DND-41 (cell line): ENCODE results near the gene GABARAP.

Source experiments
- ATAC-seq: fragments of 200-7000 bp; cut with Tn5 transposase; 3 replicates; pipeline ENCODE4 v1.9.1; 2021; ENCODE audit warnings: low read depth; ENCODE audit not compliant: insufficient read depth
- DNase-seq: peaks from one replicate; pipeline ENCODE4 v3.0.0-alpha.2; 2020
- H2AFZ ChIP-seq: 2 replicates; pipeline ENCODE4 v1.6.0; 2012; ENCODE audit warnings: low read depth, low read length
- H3K27ac ChIP-seq: 2 replicates; pipeline ENCODE4 v1.5.1; 2012; ENCODE audit warnings: low read length, inconsistent platforms
- H3K27me3 ChIP-seq: fragments of 200-600 bp; sonication (generic); 2 replicates; pipeline ENCODE4 v1.6.0; 2012; ENCODE audit warnings: low read length, mild to moderate bottlenecking, inconsistent platforms; ENCODE audit not compliant: insufficient read depth, poor library complexity
- H3K36me3 ChIP-seq: 2 replicates; pipeline ENCODE4 v1.5.1; 2012; ENCODE audit warnings: low read length, inconsistent platforms; ENCODE audit not compliant: insufficient read depth
- H3K4me1 ChIP-seq: 2 replicates; pipeline ENCODE4 v1.5.1; 2012; ENCODE audit warnings: mild to moderate bottlenecking, low read length; ENCODE audit not compliant: insufficient read depth
- H3K4me2 ChIP-seq: 2 replicates; pipeline ENCODE4 v1.6.0; 2012; ENCODE audit warnings: mild to moderate bottlenecking, moderate library complexity, low read length, inconsistent platforms; ENCODE audit not compliant: insufficient read depth
- H3K4me3 ChIP-seq, 2 experiments: fragments of 200-600 bp in 1 of 2; shearing (Covaris generic) in 1 of 2; 2 replicates each; pipeline ENCODE4 v1.5.1; 2012 to 2016; ENCODE audit warnings: inconsistent platforms in 2 of 2, low read length in 2 of 2, mild to moderate bottlenecking in 2 of 2, low read depth in 1 of 2, moderate library complexity in 1 of 2
- H3K79me2 ChIP-seq: 2 replicates; pipeline ENCODE4 v1.6.0; 2012; ENCODE audit warnings: low read length, inconsistent platforms; ENCODE audit not compliant: insufficient read depth
- H3K9ac ChIP-seq: 2 replicates; pipeline ENCODE4 v1.6.0; 2012; ENCODE audit warnings: low read depth, mild to moderate bottlenecking, inconsistent platforms, low read length, moderate library complexity
- H3K9me3 ChIP-seq: 2 replicates; pipeline ENCODE4 v1.5.1; 2012; ENCODE audit warnings: low read length, moderate library complexity, mild to moderate bottlenecking, inconsistent platforms; ENCODE audit not compliant: insufficient read depth, severe bottlenecking
- H4K20me1 ChIP-seq: 2 replicates; pipeline ENCODE4 v1.6.0; 2012; ENCODE audit warnings: low read length; ENCODE audit not compliant: insufficient read depth
- CTCF ChIP-seq: IDR thresholded peaks from 2 replicates; pipeline ENCODE4 v1.5.1; 2012; ENCODE audit warnings: borderline replicate concordance, low read length, moderate library complexity, mild to moderate bottlenecking; ENCODE audit not compliant: poor library complexity, severe bottlenecking; ENCODE audit errors: extremely low read depth
- EZH2 ChIP-seq: IDR thresholded peaks from 3 replicates; pipeline ENCODE4 v1.6.1; 2012; ENCODE audit warnings: borderline replicate concordance, low read depth, mild to moderate bottlenecking, moderate library complexity, low read length, inconsistent platforms; ENCODE audit not compliant: severe bottlenecking

Gene GABARAP

GRCh38 chr17:7222093-7222971, 19.9 kb downstream of the GABARAP start:
- Histone ChIP-seq H3K4me1 (peaks cover 47% of the 10 kb centered on the region), H3K79me2 (peaks cover 26% of the 10 kb centered on the region), H2AFZ (no peak overlapping the region), H3K27ac (0 out of 2 replicates have a peak overlapping the region, but pooled peaks have one; percentile 5), H3K9ac (no peak overlapping the region), H3K36me3 (peaks cover 66% of the 10 kb centered on the region), H3K4me3 (no peak overlapping the region), H4K20me1 (peaks cover 36% of the 10 kb centered on the region), H3K27me3 (no peaks in the 10 kb centered on the region), H3K9me3 (no peaks in the 10 kb centered on the region), H3K4me2 (peak overlapping the region; percentile 88; the same call in 1 of the 2 replicates)
- no peak for DNase-seq
- ATAC-seq = no peak
- TF ChIP-seq CTCF (no peak), EZH2 (no peak)

GRCh38 chr17:7221278-7222092, 20.8 kb downstream of the GABARAP start:
- no peak for DNase-seq

GRCh38 chr17:7220593-7221277, 21.5 kb downstream of the GABARAP start:
- TF ChIP-seq CTCF (peak; percentile 73), EZH2 (no peak)
- Histone ChIP-seq H3K27me3 (no peaks in the 10 kb centered on the region), H3K36me3 (peaks cover 50% of the 10 kb centered on the region), H3K9ac (peak overlapping the region; percentile 89), H3K4me2 (peak overlapping the region; percentile 88), H3K9me3 (no peaks in the 10 kb centered on the region), H3K27ac (peak overlapping the region; percentile 91), H3K4me3 (peak overlapping the region; percentile 67 to 85), H3K4me1 (peaks cover 61% of the 10 kb centered on the region), H3K79me2 (peaks cover 39% of the 10 kb centered on the region), H2AFZ (peak overlapping the region; percentile 62; the same call in 1 of the 2 replicates), H4K20me1 (peaks cover 35% of the 10 kb centered on the region)
- DNase-seq = peak; percentile 63
- peak; percentile 55 for ATAC-seq

More at GRCh38 chr17:7221278-7222092, 20.8 kb downstream of the GABARAP start:
- Histone ChIP-seq H3K9me3 (no peaks in the 10 kb centered on the region), H3K4me3 (peak overlapping the region in 1 of 2 experiments; percentile 85; a peak in 1 of 4 replicates), H3K9ac (peak overlapping the region; percentile 89), H3K27me3 (no peaks in the 10 kb centered on the region), H3K27ac (peak overlapping the region; percentile 91), H3K4me2 (peak overlapping the region; percentile 88), H4K20me1 (peaks cover 35% of the 10 kb centered on the region), H3K4me1 (peaks cover 53% of the 10 kb centered on the region), H3K36me3 (peaks cover 57% of the 10 kb centered on the region), H2AFZ (no peak overlapping the region), H3K79me2 (peaks cover 32% of the 10 kb centered on the region)
- peak; percentile 3; the same call in 1 of the 3 replicates for ATAC-seq
- TF ChIP-seq CTCF (no peak), EZH2 (no peak)
